ENCODE data around the gene MRGPRG. TPM values are rescaled to one million over a fixed set of nuclear protein-coding genes. Genes with fewer than 3 reads are reported as not detected.
A peak's percentile ranks its signal among the peaks of the same experiment; 100 is the strongest.

The MRGPRG gene
- total and polyA plus RNA-seq, 9 of the 15 experiments (the other 6 are each of a cell fraction or from before 2014, with no cell fraction given) = not detected

DNA sequence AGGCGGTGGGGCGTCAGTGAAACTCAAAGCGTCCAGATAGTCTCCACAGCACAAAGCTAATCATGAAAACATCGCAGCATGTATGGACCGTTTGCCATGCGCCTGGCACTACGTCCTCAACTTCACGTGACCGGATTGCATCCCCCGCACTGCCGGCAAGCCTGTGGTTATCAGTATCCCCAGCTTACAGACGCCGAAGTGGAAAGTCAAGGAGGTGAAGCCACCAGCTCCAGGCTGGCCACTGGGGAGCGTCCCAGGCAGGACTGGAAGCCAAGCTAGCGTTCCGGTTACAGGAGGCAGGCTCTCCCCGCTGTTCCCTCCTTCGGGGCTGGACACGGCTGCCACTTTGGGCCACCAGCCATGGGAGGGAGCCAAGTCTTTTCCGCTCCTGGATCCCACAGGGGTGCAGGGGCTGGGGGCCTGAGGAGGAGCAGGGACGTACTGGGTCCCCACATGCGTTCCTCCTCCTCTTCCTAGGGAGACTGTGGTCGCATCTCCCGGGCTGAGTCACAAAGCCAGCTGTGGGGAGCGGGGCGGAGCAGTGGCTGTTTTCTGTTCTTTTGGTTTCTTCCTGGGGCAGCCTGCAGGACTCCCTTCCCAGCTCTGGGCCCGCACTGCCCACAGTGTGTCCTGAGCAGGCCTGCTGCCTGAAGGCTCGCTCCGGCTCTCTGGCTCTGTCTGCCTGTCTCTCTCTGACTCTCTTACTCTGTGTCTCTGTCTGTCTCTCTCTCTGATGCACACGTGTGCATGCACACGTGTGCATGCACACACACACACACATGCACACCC is 49.2 kb downstream of the MRGPRG start (continued):
- TF ChIP-seq, protein P1, sequence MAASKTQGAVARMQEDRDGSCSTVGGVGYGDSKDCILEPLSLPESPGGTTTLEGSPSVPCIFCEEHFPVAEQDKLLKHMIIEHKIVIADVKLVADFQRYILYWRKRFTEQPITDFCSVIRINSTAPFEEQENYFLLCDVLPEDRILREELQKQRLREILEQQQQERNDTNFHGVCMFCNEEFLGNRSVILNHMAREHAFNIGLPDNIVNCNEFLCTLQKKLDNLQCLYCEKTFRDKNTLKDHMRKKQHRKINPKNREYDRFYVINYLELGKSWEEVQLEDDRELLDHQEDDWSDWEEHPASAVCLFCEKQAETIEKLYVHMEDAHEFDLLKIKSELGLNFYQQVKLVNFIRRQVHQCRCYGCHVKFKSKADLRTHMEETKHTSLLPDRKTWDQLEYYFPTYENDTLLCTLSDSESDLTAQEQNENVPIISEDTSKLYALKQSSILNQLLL (CRISPR knock-in tag; IDR thresholded peaks at IDR 0.05; ENCODE audit: borderline replicate concordance) = no peak
- TF ChIP-seq ZNF41 (CRISPR knock-in tag; conservative IDR thresholded peaks at IDR 0.05) (no peak), ZNF551 (CRISPR knock-in tag; IDR thresholded peaks at IDR 0.05) (no peak), RBM14 (IDR thresholded peaks at IDR 0.05; ENCODE audit: borderline replicate concordance, insufficient read depth, low read depth, low read length) (no peak), L3MBTL2 (IDR thresholded peaks at IDR 0.05) (peak; percentile 93), TCFL5 (CRISPR knock-in tag; conservative IDR thresholded peaks at IDR 0.05) (no peak), BCOR (IDR thresholded peaks at IDR 0.05) (peak; percentile 93), RAD21 (CRISPR knock-in tag; conservative IDR thresholded peaks at IDR 0.05 in 1 of 2, IDR thresholded peaks at IDR 0.05 in 1 of 2) (peak; percentile 40 to 65), ZNF239 (CRISPR knock-in tag; IDR thresholded peaks at IDR 0.05) (no peak), ZNF668 (CRISPR knock-in tag; IDR thresholded peaks at IDR 0.05) (no peak), ARNT (IDR thresholded peaks at IDR 0.05) (peak; percentile 78 to 88; a peak in 2 of 4 replicates), CTBP1 (IDR thresholded peaks at IDR 0.05; ENCODE audit: borderline replicate concordance) (peak; percentile 98), TCF7L2 (IDR thresholded peaks at IDR 0.05; ENCODE audit: low read depth, low read length) (no peak), ZKSCAN8 (CRISPR knock-in tag; IDR thresholded peaks at IDR 0.05) (no peak; the same call in 1 of the 2 replicates), EHMT2 (IDR thresholded peaks at IDR 0.05) (no peak)
- TF ChIP-seq, protein P2, sequence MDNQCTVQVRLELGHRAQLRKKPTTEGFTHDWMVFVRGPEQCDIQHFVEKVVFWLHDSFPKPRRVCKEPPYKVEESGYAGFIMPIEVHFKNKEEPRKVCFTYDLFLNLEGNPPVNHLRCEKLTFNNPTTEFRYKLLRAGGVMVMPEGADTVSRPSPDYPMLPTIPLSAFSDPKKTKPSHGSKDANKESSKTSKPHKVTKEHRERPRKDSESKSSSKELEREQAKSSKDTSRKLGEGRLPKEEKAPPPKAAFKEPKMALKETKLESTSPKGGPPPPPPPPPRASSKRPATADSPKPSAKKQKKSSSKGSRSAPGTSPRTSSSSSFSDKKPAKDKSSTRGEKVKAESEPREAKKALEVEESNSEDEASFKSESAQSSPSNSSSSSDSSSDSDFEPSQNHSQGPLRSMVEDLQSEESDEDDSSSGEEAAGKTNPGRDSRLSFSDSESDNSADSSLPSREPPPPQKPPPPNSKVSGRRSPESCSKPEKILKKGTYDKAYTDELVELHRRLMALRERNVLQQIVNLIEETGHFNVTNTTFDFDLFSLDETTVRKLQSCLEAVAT (IDR thresholded peaks at IDR 0.05) = peak in 1 of 2 experiments; percentile 86; a peak in 2 of 4 replicates
- TF ChIP-seq, protein P3, sequence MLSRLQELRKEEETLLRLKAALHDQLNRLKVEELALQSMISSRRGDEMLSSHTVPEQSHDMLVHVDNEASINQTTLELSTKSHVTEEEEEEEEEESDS (CRISPR knock-in tag; IDR thresholded peaks at IDR 0.05) = no peak
- TF ChIP-seq, protein P4, sequence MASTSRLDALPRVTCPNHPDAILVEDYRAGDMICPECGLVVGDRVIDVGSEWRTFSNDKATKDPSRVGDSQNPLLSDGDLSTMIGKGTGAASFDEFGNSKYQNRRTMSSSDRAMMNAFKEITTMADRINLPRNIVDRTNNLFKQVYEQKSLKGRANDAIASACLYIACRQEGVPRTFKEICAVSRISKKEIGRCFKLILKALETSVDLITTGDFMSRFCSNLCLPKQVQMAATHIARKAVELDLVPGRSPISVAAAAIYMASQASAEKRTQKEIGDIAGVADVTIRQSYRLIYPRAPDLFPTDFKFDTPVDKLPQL (IDR thresholded peaks at IDR 0.05; ENCODE audit: extremely low read depth, insufficient read length) = no peak
- TF ChIP-seq, protein P5, sequence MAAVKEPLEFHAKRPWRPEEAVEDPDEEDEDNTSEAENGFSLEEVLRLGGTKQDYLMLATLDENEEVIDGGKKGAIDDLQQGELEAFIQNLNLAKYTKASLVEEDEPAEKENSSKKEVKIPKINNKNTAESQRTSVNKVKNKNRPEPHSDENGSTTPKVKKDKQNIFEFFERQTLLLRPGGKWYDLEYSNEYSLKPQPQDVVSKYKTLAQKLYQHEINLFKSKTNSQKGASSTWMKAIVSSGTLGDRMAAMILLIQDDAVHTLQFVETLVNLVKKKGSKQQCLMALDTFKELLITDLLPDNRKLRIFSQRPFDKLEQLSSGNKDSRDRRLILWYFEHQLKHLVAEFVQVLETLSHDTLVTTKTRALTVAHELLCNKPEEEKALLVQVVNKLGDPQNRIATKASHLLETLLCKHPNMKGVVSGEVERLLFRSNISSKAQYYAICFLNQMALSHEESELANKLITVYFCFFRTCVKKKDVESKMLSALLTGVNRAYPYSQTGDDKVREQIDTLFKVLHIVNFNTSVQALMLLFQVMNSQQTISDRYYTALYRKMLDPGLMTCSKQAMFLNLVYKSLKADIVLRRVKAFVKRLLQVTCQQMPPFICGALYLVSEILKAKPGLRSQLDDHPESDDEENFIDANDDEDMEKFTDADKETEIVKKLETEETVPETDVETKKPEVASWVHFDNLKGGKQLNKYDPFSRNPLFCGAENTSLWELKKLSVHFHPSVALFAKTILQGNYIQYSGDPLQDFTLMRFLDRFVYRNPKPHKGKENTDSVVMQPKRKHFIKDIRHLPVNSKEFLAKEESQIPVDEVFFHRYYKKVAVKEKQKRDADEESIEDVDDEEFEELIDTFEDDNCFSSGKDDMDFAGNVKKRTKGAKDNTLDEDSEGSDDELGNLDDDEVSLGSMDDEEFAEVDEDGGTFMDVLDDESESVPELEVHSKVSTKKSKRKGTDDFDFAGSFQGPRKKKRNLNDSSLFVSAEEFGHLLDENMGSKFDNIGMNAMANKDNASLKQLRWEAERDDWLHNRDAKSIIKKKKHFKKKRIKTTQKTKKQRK (IDR thresholded peaks at IDR 0.05; ENCODE audit: borderline replicate concordance, low read depth, low read length) = no peak

All from K562 (cell line).